Activated T-cell treated with anti-CD3 and anti-CD28 coated beads for 48 hours (primary cell): ENCODE results near the gene DCAF5.

ENCODE experiments used
- DNase-seq: peaks from one replicate; pipeline ENCODE4 v3.0.0-alpha.2; 2020; ENCODE audit warnings: low read depth

DCAF5 gene

GRCh38 chr14:69141550-69141949 is 11.4 kb downstream of the DCAF5 start:
- DNase-seq: no peak

- no peak for DNase-seq
These were observed 13.2 kb downstream of the DCAF5 start for GRCh38 chr14:69139743-69140142.

DNA sequence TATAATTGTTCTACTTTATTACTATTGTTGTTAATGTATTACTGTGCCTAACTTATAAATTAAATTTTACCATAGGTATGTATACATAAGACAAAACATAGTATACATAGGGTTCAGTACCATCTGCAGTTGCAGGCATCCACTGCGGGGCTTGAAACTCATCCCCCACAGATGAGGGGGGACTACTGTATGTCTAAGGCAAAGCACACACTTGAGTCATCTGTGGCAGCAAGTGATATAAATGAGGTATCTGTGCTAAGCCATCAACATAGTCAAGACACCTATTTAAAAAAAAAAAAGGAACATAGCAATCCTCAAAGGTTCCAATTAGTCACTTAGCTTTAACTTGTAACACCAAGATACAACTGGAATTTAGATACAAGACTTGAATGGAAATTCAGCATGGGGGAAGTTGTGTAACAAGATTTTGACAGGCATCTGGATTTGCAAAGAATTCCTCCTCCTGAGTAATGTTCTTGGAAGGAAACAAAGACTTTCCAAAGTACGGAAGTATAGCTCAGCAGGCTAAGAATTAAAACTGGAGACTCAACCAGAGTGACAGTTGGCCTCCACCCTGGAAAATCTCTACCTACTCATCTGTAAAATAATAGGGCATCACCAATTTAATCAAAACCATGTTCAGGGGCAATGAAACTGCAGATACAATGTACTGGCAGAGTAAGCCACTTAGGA is 14.9 kb downstream of the DCAF5 start:
- DNase-seq: no peak

DNA sequence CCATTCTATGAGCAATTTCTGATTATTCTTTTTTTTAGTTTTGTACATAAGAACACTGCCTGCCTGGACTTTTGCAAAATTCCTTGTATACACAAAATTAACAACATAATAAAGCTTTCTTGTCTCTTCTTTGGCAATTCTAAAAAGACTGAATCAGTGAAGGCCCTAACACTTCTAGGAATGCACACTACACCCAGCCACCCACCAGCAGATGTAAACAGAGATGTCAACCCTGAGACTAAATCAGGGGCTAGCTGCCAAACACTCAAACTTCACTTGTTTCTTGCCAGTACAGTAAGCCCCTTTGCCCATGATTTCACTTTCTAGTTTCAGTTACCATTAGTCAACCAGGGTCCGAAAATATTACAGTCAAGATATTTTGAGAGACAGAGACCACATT is 15.5 kb downstream of the DCAF5 start:
- no peak for DNase-seq

GRCh38 chr14:69135133-69135532 is 17.8 kb downstream of the DCAF5 start:
- no peak for DNase-seq

- no peak for DNase-seq
These were observed 19.5 kb downstream of the DCAF5 start for GRCh38 chr14:69133206-69134125.

DNA sequence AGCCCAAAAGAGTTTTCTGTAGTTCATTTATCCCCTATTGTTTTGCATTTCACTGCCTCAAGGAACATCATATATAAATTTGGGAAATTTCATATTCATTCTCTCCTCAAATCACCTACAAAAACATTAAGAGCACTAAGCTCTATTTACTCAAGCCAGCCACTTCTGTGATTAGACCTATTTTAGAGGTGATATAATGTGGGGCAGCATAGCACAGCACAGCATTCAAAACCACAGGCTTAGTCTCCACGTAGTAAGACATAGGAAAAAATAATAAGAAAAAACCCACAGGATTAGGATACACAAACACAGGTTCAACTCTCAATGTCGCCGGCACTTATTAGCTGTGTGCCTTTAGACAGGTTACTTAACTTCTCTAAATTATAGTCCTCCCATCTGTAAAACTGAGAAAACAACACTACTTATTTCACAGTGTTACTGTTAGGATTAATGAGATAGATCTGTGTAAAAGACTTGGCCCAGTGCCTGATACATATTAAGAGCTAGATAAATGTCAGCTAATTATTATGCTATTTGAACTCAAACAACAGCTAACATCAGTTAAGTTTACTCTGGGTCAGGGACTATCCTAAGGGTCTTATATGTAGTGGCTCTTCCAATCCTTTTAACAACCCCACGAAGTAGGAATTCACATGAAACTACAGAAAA is 20.3 kb downstream of the DCAF5 start:
- DNase-seq: no peak

DNA sequence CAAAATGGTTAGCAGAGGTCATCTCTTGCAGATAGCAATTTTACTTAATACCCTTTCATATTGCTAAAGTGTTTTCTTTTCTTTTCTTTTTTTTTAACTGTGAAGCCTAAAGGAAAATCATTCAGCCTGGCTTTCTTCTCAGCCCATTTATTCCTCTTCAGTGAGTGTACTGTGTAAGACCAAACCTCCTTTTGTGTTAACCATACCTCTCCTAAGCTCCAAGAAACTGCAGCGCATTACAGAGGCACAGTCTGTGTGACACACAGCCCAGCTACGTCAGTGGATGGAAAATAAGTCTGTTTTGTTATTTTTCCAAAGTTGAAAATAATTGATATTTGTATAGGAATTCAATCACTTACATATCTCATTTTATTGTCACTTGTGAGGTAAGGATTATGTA is 21.7 kb downstream of the DCAF5 start:
- DNase-seq: no peak

DNA sequence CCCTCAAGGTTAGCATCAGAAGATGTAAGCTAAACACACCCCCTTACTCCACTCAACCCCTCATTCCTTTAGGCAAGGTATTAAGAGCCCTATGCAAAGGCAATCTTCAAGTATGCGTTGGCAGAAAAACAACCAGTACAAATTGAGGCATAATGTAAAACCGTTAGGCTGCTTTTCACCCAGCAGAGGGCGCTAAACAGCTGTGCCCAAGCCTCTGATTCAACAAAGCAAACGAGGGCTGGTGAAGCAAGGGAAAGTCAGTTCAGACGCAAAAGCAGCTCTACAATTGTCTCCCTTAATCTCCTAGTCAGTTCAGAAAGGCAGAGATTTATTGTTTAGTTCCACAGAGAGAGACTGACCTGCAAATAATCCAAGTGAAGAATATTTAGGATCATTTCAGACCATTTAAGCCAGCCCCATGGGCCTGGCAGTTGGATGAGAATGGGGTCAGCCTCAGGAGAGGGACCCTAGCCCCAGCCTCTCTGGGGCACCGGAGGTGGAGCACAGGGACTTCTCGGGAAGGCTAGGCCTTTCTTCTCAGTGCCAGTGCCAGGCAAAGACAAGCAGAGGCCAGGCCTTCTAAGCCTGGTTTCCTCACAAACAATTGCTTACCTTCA is 23.5 kb downstream of the DCAF5 start:
- peak; percentile 42 for DNase-seq

- no peak for DNase-seq
These were observed 34.6 kb downstream of the DCAF5 start for GRCh38 chr14:69118305-69118704.

GRCh38 chr14:69117020-69117767 is 35.7 kb downstream of the DCAF5 start:
- no peak for DNase-seq

GRCh38 chr14:69115407-69116185 is 37.3 kb downstream of the DCAF5 start:
- no peak for DNase-seq

- DNase-seq: no peak
These were observed 38.2 kb downstream of the DCAF5 start for GRCh38 chr14:69114763-69115162.

DNA sequence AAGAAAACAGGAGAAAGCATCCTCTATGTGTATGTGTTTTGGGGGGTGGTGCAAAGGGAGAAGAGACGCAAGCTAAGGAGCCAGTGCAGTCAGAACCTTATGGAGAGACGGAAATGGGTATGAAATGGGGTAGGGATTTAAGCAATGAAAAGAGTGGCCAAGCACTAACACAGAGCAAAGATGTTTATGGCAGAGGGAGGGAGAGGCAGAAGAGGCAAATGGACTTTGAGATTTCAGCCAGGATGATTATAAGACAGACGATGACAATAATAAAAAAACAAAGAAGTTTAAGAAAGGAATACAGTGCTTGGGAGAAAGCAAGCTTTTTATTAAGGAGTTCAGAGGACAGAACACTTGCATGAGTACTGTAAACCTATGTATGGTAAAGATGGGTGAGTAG is 44.6 kb downstream of the DCAF5 start:
- DNase-seq: no peak

DNA sequence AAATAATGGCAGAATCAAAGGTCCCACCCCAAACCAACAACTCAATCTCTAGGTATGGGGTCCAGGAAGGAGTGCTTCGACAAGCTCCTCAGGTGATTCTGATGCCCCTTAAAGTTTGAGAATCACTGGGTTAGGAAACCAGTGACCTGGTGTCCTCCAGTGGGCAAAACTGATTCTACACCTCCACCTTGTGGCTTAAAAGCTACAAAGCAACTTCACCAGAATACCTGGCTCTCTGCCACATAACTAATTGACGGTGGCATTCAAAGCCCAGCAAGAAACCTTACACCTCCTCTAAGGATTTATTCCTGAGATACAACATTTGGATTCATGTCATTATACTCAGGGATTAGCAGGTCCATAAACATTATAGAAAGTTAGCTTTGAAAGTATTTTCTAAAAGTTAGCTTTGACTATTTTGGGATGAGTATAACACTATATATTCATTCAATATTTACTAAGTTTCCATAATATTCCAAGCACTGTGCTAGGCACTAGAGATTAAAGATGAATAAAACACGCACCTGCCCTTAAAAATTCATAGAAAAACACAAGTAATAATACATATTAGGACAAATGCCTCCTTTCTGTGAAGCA is 45.4 kb downstream of the DCAF5 start:
- no peak for DNase-seq

DNA sequence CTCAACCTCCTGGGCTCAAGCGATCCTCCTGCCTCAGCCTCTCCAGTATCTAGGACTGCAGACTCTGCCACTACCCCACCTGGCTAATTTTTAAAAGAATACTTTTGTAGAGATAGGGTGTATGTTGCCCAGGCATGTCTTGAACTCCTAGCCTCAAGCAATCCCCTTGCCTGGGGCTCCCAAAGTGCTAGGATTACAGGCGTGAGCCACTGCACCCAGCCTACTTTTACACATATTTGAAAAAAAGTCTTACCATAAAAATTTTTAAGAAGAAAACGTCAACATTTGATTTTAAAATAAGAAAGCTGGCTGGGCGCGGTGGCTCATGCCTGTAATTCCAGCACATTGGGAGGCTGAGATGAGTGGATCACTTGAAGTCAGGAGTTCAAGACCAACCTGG is 46.5 kb downstream of the DCAF5 start:
- no peak for DNase-seq

GRCh38 chr14:69105326-69105725 is 47.6 kb downstream of the DCAF5 start:
- no peak for DNase-seq

GRCh38 chr14:69101331-69101826 is 51.5 kb downstream of the DCAF5 start:
- DNase-seq: no peak

- DNase-seq: no peak
These were observed 54.9 kb downstream of the DCAF5 start for GRCh38 chr14:69097974-69098373.

GRCh38 chr14:69096781-69097475 is 56.0 kb downstream of the DCAF5 start:
- DNase-seq: no peak
